GM19193 (cell line): ENCODE data around the gene SPRY1.

Experiments used
- POLR2A ChIP-seq: IDR thresholded peaks from 4 replicates; pipeline ENCODE4 v1.6.1; 2011; ENCODE audit not compliant: insufficient read depth, insufficient read length; ENCODE audit errors: extremely low read depth

SPRY1 gene

GRCh38 chr4:123361195-123361861, 35.3 kb upstream of the SPRY1 start:
- no peak for TF ChIP-seq POLR2A

- TF ChIP-seq POLR2A, result no peak
Observed at GRCh38 chr4:123362103-123362502, 34.5 kb upstream of the SPRY1 start.

GRCh38 chr4:123363729-123364128, 32.9 kb upstream of the SPRY1 start:
- no peak for TF ChIP-seq POLR2A

GRCh38 chr4:123364906-123365305, 31.7 kb upstream of the SPRY1 start:
- TF ChIP-seq POLR2A, result no peak

- no peak for TF ChIP-seq POLR2A
Observed at GRCh38 chr4:123365412-123365811, 31.2 kb upstream of the SPRY1 start.

- TF ChIP-seq POLR2A, result no peak
Observed at GRCh38 chr4:123366144-123366748, 30.3 kb upstream of the SPRY1 start.

GRCh38 chr4:123378794-123379193, 17.8 kb upstream of the SPRY1 start:
- no peak for TF ChIP-seq POLR2A

GRCh38 chr4:123379392-123379791, 17.2 kb upstream of the SPRY1 start:
- TF ChIP-seq POLR2A, result no peak

- no peak for TF ChIP-seq POLR2A
Observed at GRCh38 chr4:123380728-123381716, 15.6 kb upstream of the SPRY1 start.

- TF ChIP-seq POLR2A, result no peak
Observed at GRCh38 chr4:123381996-123382395, 14.6 kb upstream of the SPRY1 start.

GRCh38 chr4:123383566-123383965, 13.0 kb upstream of the SPRY1 start:
- no peak for TF ChIP-seq POLR2A

- no peak for TF ChIP-seq POLR2A
Observed at GRCh38 chr4:123386609-123387008, 10.0 kb upstream of the SPRY1 start.

GRCh38 chr4:123390846-123391456, 5.6 kb upstream of the SPRY1 start:
- TF ChIP-seq POLR2A, result no peak

GRCh38 chr4:123393721-123394120, 2.9 kb upstream of the SPRY1 start:
- no peak for TF ChIP-seq POLR2A

GRCh38 chr4:123397144-123398065, 810 bp downstream of the SPRY1 start:
- no peak for TF ChIP-seq POLR2A
